D721Med (cell line): ENCODE measurements around the gene C1orf115.

Experiments
- DNase-seq: peaks from one replicate; pipeline ENCODE4 v3.0.0; 2011; ENCODE audit warnings: low spot score; ENCODE audit not compliant: insufficient read length
- FAIRE-seq: peaks from 2 replicates; lab custom pipeline; 2011; peaks lifted over from hg19 to GRCh38; lab: Jason Lieb, UNC
- TF ChIP-seq, protein P1 (sequence below): IDR thresholded peaks from 2 replicates; pipeline ENCODE4 v1.5.1; 2012; ENCODE audit warnings: mild to moderate bottlenecking, control low read depth; ENCODE audit not compliant: insufficient read depth; ENCODE audit errors: missing control alignments

The C1orf115 gene

DNA sequence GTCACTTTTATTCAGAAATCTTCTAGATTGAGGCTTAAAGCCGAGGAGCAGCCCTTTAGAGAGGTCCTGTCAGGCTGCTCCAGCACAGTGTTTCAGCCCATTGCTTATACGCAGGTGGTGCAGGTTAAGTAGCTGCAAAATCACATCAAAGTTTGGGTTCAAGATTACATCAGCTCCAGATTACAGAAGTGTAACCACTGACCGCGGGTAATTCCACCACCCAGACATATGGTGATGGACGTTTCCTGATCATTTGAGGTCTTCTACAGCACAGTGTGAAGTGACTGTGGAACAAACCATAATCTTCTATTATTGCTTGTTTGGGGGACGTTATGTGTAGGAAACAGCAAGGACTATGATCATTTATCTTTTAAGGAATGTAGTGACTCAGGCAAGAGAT lies 11.8 kb downstream of the C1orf115 start:
- TF ChIP-seq, protein P1, sequence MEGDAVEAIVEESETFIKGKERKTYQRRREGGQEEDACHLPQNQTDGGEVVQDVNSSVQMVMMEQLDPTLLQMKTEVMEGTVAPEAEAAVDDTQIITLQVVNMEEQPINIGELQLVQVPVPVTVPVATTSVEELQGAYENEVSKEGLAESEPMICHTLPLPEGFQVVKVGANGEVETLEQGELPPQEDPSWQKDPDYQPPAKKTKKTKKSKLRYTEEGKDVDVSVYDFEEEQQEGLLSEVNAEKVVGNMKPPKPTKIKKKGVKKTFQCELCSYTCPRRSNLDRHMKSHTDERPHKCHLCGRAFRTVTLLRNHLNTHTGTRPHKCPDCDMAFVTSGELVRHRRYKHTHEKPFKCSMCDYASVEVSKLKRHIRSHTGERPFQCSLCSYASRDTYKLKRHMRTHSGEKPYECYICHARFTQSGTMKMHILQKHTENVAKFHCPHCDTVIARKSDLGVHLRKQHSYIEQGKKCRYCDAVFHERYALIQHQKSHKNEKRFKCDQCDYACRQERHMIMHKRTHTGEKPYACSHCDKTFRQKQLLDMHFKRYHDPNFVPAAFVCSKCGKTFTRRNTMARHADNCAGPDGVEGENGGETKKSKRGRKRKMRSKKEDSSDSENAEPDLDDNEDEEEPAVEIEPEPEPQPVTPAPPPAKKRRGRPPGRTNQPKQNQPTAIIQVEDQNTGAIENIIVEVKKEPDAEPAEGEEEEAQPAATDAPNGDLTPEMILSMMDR: no peak
- DNase-seq: no peak
- no peak for FAIRE-seq

DNA sequence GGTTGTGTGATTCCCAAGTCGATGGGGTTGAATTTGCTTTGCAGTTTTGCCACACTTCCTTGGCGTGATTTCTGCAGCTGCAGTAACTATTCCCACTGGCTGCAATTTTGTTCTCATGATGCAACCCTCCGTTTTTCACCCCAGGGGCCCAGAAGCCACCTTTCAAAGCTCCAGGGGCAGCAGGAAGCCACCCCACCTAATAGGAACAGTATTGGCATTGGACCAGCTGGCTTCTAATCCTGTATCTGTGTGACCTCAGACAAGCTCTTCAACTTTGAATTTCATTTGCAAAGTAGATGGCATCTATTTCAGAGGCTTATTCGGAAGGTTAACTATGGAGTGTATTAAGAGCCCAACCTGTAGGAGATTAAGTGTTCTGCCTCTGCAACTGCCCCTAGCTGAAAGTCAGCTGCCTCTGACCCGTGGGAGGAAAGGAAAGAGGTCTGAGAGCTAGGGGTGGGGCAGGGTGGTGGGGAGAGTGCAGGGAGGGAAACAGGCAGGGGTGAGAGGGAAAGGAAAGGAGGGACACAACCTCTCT lies 12.6 kb downstream of the C1orf115 start:
- FAIRE-seq: no peak
- TF ChIP-seq, protein P1: no peak
- no peak for DNase-seq

DNA sequence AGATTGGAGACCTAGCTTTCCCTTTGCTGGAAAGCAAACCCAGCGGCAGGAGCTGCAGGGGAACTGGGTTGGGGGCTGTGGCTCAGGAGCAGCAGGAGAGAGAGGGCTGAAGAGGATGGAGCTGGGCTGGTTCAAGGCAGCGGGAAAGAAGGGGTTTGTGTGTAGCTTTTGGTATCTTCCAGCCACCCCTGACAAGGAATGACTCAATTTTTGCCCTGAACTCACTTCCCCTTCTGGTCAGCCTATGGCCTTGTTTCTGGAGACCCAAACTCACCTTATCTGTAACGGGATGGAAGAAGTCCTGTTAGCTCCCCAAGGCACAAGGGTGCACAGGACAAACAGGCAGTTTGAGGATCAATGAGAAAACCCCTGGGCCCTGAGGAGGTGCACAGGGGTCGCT lies 13.1 kb downstream of the C1orf115 start:
- DNase-seq: no peak
- TF ChIP-seq, protein P1: no peak
- FAIRE-seq: no peak

- DNase-seq (no peak), FAIRE-seq (no peak)
- TF ChIP-seq, protein P1: no peak
Observed at GRCh38 chr1:220705782-220706181, 15.6 kb downstream of the C1orf115 start.

- no peak for DNase-seq
- no peak for FAIRE-seq
- TF ChIP-seq, protein P1: no peak
Observed at GRCh38 chr1:220706480-220706879, 16.3 kb downstream of the C1orf115 start.

DNA sequence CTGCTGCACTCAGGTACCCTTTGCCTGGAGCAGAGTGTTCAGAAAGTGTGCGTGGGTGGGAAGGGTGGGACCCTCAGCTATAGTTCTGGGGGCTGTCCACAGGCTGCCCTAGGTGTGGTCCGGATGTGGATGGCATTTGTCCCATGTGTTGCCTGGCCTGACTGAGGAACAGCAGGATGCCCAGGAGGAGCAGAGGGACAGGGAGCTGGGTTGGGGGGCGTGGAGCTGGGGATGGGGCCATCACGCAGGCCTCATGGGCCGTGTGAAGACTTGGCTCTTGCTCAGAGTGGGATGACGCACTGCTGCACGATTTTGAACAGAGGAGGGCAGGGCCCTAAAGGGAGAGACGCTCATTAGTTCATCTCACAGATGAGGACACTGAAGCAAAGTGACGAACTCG lies 17.0 kb downstream of the C1orf115 start:
- DNase-seq (no peak), FAIRE-seq (no peak)
- TF ChIP-seq, protein P1: no peak

DNA sequence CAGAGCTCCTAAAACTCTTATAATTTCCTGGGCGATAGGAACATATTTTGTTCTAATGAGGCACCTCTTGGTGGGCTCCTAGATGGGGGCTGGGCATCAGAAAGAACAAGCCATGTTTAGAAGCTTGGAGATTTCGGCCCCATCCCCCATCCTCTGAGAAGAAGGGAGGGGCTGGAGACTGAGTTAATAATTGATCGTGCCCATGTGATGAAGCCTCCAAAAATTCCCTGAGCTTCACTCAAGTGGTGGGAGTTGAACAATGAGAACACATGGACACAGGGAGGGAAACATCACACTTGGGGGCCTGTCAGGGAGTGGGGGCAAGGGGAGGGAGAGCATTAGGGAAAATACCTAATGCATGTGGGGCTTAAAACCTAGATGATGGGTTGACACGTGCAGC lies 18.1 kb downstream of the C1orf115 start:
- TF ChIP-seq, protein P1: no peak
- DNase-seq (no peak), FAIRE-seq (no peak)
